ENCODE data around the gene KLHDC4.
"Not testable (repeated sequence)": the region's sequence is repeated elsewhere in the genome, so short reads cannot be mapped to it uniquely, and the experiment has no call there.

Gene KLHDC4

DNA sequence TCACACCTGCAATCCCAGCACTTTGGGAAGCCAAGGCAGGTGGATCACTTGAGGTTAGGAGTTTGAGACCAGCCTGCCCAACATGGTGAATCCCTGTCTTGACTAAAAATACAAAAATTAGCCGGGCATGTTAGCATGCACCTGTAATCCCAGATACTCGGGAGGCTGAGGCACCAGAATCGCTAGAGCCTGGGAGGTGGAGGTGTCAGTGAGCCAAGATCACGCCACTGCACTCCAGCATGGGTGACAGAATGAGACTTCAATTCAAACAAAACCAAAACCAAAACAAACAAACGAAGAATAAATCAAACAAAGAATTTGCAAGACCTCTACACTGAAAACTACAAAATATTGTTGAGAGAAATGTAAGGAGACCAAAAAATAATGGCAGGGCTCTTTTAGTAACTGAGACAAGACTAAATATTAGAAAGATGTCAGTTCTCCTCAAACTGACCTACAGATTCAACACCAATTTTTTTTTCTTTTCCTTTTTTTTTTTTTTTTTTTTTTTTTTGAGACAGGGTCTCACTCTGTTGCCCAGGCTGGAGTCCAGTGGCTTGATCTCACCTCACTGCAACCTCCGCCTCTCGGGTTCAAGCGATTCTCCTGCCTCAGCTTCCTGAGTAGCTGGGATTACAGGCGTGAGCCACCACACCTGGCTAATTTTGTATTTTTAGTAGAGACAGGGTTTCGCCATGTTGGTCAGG, 23.1 kb upstream of the KLHDC4 start:
- DNase-seq (ENCODE audit: low read depth): not testable (repeated sequence)

DNA sequence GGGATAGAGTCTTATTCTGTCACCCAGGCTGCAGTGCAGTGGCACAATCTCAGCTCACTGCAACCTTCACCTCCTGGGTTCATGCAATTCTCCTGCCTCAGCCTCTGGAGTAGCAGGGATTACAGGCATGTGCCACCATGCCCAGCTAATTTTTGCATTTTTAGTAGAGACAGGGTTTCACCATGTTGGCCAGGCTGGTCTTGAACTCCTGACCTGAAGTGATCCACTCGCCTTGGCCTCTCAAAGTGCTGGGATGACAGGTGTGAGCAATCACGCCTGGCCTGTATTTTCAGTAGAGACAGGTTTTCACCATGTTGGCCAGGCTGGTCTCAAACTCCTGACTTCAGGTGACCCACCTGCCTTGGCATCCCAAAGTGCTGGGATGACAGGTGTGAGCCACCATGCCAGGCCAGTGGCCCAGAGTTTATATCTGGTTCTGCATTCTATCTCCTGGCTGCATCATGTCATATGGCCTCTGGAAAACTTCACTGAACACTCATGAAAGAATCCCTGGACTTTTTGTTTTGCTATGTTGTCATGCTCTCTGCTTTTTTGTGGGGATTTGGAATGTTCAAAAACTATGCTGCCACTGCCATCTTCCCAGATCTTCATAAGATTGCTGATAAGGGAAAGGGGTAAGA, 21.8 kb upstream of the KLHDC4 start:
- DNase-seq (ENCODE audit: low read depth): not testable (repeated sequence)

DNA sequence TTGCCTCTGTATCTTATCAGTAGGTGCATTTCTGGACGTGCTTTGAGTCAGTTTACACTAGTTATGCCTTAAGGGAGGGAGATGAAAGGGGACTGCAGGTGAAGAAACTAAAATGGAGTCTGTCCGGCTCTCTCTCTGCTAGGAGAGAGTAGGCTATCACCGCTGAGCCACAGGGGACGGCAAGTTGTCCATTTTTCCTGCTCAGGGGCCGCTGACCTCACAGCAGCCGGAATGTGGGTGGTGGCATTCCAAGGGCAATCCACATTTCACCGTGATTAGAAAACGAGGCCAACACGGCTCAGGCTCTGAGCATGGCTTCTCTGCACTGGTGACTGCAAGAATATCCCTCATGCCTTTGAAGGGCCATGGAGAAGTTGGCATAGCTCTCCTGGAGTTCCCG, 19.0 kb upstream of the KLHDC4 start:
- DNase-seq (ENCODE audit: low read depth): no peak

DNA sequence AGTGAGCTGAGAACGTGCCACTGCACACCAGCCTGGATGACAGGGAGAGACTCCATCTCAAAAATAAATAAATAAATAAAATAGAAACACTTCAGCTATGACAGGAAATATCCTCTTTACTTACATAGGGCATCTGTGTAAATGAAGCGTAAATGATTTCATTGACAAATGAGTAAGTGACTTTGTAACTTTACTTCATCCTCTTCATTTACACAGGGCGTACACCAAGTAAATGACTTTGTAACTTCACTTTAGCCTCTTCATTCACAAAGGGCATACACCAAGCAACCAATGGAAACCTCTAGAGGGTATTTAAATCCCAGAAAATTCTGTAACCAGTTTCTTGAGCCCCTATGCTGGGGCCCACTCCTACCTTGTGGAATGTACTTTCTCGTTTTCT, 16.2 kb upstream of the KLHDC4 start:
- no peak for DNase-seq (ENCODE audit: low read depth)

DNA sequence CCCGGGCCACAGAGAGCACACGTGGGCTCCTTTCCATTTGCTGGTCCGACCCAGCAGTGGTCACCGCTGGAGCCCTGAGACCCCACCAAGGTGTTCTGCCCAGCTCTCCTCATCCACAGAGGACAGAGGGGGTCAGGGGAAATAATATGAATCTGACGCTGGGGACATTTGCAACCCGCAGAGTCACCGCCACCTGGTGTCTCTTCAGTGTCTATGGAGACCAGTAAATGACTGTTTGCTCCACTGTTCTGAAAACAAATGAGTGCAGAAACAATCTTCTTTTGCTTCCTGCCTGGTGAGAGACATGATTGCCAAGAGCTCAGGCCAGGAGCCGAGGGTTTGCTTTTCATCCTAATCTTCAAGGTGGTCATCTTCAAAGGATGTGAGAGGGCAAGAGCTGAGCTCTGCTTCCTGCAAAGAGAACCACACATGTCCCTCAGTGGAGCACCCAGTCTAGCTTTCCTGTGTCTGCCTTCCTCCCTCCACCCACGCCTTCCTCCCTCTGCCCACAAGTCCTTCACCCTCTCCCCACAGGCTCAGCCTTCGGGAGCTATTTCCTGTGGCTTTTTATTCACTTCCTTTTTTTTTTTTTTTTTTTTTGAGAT, 14.7 kb upstream of the KLHDC4 start:
- peak; percentile 46 for DNase-seq (ENCODE audit: low read depth)

DNA sequence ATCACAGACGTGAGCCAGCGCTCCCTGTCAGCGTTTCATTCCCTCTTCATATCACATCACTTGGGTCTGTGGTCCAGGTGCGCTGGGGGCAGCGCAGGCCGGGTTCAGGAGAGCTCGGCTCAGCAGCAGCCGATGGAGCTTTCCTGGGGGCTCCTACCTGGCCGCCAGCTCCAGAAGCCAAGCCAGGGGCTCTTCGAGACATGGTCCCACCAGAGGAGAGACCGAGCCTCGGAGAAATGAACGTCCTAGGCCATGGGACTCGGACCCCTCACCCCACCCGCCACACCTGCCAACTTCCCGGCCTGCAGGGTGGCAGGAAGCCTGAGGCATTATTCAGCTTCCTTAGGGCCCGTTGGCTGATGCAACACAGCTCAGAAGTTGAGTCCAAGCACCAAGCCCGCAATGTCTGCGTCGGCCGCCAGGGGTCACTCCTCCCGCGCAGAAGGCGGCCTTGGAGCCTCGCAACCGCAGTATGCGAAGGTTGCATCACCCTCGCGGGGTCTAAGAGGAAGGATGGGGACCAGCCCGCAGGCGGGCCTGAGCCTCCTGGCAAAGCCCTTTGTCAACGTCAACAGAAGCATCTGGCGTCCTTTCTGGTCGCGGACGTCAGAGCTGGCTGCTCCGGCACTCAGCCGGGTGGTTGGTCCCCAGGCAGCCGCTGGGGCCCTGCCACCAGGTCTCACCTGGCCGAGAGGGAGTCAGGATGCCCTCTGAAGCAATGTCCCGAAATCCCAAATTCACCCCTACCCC, 13.2 kb upstream of the KLHDC4 start:
- DNase-seq (ENCODE audit: low read depth): peak; percentile 84

DNA sequence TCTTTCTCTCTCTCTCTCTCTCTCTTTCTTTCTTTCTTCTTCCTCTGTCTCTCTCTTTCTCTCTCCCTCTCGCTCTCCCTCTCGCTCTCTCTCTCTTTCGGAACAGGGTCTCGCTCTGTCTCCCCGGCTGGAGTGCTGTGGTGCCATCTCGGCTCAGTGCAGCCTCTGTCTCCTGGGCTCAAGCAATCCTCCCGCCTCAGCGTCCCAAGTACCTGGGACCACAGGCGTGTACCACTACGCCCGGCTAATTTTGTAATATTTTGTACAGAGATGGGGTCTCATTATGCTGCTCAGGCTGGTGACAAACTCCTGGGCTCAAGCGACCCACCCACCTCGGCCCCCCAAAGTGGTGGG, 12.7 kb upstream of the KLHDC4 start:
- DNase-seq (ENCODE audit: low read depth): no peak

DNA sequence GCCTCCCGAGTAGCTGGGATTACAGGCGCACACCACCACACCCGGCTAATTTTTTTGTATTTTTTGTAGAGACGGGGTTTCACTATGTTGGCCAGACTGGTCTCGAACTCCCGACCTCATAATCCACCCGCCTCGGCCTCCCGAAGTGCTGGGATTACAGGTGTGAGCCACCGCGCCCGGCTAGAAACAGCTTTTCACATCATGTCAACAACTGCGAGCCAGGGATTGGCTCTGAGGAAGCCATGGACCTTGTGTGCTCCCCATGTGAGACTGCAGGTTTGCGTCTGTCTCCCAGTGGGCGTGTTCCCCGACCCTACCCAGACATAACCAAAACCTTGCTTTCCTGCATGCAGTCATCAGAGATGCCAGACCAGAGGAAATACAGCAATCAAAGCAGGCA, 8.1 kb upstream of the KLHDC4 start:
- not testable (repeated sequence) for DNase-seq (ENCODE audit: low read depth)

DNA sequence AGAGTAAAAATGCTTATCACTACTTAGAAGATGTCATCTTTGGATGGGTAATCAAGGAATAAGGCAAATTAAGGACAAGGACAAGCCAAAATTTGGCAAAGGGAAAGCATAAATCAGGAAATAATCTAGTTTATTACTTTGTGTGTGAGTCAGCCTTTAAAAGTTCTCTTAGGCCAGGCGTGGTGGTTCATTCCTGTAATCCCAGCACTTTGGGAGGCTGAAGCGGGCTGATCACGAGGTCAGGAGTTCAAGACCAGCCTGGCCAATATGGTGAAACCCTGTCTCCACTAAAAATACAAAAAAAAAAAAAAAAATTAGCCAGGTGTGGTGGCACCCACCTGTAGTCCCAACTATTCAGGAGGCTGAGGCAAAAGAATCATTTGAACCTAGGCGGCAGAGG, 1.7 kb upstream of the KLHDC4 start:
- not testable (repeated sequence) for DNase-seq (ENCODE audit: low read depth)

DNA sequence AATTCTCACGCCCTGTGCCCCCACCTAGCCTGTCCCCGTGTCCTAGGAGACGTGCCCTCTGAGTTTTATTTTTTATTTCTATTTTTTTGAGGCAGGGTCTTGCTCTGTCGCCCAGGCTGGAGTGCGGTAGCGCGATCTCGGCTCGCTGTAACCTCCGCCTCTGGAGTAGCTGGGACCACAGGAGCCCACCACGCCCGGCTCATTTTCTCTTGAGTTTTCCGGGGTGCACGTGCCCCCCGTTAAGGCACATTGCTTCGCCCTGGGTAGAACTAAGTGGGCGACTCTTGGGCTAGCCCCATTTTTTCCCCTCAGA, 655 bp upstream of the KLHDC4 start:
- DNase-seq (ENCODE audit: low read depth): no peak

DNA sequence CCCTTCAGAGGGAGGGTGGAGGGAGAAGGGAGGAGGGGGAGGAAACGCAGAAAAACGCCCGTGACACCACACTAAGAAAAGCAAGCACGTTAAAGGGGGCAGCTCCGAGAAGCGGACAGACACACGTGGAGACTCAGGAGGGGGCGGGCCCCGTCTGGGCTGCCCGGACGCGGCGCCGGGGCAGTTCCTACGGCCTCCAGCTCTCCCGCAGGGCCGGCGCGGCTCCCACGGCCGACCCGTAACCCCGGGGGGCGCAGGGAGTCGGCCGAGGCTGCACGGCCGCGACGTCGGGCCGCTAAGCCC, 362 bp downstream of the KLHDC4 start:
- peak; percentile 51 for DNase-seq (ENCODE audit: low read depth)

DNA sequence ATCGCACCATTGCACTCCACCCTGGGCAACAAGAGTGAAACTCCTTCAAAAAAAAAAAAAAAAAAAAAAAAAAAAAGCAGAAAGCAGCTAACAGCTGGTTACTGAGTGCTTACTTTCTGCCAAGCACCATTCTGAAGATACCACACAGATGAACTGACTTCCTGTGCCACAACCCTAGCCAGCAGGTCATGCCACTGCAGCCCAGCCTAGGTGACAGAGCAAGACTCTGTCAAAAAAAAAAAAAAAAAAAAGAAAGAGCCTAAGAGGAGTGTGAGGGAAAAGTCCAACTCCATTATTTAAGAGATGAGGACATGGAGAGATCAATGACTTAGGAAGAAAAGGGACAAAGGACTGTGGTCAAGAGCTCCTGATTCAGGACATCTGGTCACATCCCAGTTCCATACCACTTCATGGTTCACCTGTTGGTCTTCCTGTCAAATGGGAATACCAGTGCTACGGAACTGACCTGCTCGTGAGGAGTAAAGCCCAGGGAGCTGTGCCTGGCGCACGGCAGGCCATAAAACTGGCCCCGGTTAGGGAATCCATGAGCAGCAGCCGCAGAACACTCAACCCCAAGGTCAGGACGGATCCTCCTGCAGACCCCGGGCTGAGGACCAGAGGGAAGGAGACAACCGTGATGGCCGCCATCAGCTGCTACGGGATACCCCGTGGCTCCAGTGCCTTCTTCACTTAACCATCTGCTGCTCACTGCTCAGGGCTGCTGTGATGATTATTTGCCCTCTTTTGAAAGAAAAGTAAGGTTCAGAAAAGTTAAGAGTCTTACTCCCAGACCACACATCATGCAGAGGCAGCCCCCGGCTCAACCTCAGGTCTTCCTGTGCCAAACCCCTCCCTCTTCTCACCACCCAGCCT, 950 bp downstream of the KLHDC4 start:
- DNase-seq (ENCODE audit: low read depth): peak; percentile 33

DNA sequence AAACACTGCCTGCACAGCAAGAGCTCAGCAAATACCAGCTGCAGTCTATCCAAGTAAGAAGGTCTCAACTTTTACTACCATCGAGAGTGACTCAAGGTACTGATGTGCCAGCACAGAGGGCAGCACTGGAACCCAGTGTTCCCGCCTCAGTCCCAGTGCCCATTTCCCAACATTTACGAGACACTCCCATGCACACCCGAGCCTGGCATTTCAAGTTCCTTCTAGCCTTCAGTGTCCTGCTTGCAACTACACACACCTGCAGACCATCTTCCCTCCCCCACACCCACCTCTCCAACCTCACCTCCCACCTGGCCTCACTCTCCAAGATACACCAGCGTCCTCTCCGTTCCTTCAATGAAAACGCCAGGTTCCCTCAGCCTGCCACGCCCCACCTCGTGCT, 3.2 kb downstream of the KLHDC4 start:
- DNase-seq (ENCODE audit: low read depth): no peak

DNA sequence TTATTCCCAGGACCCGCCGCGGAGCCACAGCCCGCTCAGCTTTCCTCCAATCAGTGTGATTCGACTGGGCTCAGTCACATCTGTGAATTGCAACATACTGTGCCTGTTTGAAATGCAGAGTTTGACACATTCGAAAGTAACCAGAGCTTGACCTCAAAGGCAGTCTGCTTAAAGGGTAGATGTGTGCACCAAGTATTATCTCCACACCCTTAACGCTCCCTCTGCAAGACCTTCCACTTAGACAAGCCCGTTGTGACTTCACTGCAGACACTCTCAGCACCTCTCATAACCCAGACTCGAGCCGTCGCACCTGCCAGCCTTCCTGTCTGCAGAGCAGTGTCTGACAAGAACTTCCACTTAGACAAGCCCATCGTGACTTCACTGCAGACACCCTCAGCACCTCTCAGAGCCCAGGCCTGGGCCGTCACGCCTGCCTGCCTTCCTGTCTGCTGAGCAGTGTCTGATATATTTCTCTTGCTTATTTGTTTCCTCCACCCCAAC, 3.7 kb downstream of the KLHDC4 start:
- no peak for DNase-seq (ENCODE audit: low read depth)

DNA sequence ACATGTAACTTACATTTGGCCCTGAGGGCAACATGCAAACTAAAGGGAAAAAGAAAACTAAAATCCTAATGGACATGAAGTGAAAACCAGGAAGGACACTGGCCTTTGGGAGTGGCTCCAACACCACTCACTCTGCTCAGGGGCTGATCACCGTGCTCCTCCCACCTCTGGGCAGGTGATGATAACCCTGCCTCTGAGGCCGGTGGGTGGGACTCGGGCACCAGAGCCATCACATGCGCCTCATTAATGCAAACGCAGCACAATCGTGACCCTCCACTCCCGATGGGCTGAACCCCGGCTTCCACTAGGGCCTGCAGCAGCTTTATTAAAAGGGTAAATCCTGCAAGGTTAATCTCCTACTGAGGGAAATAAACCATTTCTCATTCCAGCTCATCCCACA, 4.7 kb downstream of the KLHDC4 start:
- DNase-seq (ENCODE audit: low read depth): no peak

DNA sequence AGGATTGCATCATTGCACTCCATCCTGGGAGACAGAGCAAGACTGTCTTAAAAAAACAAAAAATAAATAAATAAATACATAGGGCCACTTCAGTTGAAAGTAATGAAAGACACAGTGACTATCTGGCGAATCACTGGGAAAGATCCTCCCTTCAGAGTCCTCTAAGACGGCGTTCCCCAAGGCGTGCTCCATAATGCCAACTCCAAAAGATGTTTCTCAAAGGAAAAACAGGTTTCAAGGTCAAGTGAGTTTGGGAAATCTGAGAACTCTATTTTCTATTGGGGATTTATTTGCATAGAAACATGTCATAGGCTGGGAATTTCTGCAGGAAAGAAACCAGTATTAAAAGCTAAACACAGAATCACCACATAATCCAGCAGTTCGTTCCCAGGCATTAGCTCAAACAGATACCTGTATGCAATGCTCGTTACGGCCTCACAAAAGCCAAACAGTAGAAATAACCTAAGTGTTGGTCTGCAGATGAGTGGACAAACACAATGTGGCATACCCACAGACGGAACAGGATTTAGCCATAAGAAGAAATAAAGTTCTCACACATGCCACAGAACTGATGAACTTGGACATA, 7.9 kb downstream of the KLHDC4 start:
- no peak for DNase-seq (ENCODE audit: low read depth)

DNA sequence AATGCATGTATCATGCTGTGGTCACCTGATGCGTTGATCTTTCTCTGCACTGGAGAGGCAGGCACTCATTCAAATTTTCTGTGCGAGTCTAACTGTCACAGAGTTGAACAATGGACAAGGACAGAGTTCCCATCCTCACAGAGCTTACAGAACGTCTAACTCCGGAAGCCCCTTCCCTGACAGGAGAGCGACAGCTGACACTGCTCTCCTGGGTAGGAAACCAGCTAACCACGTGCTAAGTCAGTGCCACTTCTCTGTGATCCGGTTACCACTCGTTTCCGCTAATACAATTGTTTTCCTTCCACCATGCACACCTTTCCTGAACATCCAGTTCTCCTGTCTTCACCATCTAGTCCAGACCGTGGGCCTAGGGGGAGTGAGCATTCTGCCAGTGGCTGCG, 11.3 kb downstream of the KLHDC4 start:
- no peak for DNase-seq (ENCODE audit: low read depth)

DNA sequence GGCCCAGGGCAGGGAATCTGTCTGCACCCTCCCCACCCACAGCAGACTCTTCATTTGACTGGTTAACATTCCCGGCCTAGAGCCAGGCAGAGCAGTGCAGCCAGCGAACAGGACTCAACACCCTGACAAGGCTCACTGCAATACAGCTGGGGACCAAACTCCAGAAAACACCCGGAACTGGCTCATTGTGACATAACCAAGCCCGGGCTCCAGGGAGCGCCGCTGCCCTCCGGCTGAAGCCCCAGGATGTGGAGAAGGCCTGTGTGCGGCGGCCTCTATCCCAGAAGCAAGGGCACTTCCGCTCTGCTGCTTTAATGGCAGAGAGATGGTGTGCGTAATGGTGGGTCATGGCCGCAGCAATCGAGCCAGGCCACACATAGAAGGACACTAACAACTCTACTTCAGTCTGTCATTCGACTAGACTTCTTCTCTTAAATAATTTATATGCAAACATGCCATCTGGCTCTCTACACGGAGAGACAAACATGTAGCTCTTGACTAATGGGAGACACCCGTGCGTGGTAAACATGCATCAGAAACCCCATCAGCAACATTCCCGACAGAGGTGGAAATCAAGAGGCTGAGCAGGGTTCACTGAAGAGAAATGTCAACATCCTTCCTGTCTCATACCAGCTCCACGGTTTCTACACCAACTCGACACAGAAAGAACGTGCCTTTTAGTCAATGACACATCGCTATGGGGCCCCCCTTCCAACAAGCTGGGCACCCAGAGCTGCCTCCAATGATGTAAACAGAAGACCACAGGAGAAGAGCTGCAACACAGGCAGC, 18.0 kb downstream of the KLHDC4 start:
- DNase-seq (ENCODE audit: low read depth): no peak

DNA sequence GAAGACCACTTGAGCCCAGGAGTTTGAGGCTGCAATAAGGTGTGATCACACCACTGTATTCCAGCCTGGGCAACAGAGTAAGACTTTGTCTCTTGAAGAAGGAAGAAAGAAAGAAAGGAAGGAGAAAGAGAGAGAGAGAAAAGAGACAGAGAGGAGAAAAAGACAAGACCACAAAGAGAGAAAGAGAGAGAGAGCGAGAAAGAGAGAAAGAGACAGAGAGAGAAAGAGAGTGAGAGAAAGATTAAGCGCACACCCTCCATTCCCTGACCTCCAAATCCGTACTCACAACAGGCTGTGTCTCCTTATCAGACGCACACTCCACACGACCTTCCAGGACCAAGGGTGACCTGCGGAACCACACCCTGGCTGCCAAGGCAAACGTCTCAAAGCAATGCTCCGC, 19.6 kb downstream of the KLHDC4 start:
- DNase-seq (ENCODE audit: low read depth): no peak

DNA sequence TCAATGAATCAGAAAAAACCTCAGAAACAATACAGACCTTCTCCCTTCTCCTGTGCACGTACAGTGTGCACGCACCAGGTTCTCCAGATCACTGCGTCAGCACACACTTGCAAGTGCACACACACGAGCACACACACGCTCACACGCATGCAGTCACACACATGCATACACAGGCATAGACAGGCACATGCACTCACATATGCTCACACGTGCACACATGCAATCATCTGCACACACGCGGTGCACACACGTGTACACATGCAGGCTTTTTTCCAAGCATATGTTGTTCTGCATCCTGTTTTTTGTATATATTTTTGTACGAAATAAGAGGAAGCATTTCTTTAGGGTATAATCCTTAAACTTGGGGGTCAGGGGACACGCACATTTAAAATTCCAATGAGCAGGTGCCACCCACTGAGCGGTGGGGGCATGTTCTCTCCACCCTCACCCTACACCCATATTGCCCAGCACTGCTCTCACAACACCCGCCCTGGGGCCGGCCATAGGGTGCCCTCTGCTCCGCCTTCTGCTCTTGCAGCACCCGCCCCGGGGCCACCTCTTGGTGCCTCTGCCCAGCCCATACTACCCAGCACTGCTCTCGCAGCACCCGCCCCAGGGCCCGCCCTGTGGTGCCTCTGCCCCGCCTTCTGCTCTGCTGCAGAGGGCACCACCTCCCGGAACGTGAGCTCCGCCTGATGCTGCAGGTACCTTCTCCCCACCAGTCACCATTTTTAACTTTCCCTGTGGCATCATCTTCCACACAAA, 20.9 kb downstream of the KLHDC4 start:
- no peak for DNase-seq (ENCODE audit: low read depth)

All from T-helper 22 cell (primary cell).